ENCODE data around the gene TRAF6.

DNA sequence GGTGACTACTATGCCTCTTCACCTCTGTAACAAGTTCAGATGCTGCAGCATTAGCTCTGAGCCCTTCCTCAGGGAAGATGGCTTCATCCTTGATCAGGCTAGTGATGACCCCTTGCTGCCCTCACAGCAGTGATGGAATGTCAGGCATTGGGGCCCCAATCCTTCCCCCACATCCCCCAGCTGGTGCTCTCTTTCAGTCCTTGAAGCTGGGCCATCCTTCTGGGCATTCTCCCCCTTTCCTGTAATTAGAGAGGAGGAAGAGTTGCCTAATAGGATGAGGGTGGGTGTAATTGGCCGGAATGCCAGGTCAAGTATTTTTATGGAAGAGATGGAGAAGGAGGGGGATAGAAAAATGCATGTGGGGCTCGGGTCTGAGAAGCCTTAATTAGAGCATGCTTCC is 62.6 kb downstream of the TRAF6 start:
- no peak for TF ChIP-seq EZH2 (IDR thresholded peaks at IDR 0.05; ENCODE audit: low read length)
- TF ChIP-seq, protein P1, sequence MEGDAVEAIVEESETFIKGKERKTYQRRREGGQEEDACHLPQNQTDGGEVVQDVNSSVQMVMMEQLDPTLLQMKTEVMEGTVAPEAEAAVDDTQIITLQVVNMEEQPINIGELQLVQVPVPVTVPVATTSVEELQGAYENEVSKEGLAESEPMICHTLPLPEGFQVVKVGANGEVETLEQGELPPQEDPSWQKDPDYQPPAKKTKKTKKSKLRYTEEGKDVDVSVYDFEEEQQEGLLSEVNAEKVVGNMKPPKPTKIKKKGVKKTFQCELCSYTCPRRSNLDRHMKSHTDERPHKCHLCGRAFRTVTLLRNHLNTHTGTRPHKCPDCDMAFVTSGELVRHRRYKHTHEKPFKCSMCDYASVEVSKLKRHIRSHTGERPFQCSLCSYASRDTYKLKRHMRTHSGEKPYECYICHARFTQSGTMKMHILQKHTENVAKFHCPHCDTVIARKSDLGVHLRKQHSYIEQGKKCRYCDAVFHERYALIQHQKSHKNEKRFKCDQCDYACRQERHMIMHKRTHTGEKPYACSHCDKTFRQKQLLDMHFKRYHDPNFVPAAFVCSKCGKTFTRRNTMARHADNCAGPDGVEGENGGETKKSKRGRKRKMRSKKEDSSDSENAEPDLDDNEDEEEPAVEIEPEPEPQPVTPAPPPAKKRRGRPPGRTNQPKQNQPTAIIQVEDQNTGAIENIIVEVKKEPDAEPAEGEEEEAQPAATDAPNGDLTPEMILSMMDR (optimal IDR thresholded peaks at IDR 0.05 in 1 of 3, IDR thresholded peaks at IDR 0.05 in 1 of 3, conservative IDR thresholded peaks at IDR 0.05 in 1 of 3; ENCODE audit: extremely low read depth in 1 of 3, insufficient read depth in 2 of 3, low read length in 3 of 3) = no peak

All from keratinocyte (primary cell).